Choroid plexus epithelial cell (primary cell): ENCODE measurements around the gene ACER1.
"Not testable (repeated sequence)": the region's sequence is repeated elsewhere in the genome, so short reads cannot be mapped to it uniquely, and the experiment has no call there.

Experiments
- DNase-seq: peaks from one replicate; pipeline ENCODE4 v3.0.0-alpha.2; 2010; ENCODE audit warnings: low read depth
- H3K4me3 ChIP-seq: 2 replicates; pipeline ENCODE4 v1.5.1; 2011; ENCODE audit warnings: low read depth, mild to moderate bottlenecking, control low read depth, low read length, moderate library complexity
- TF ChIP-seq, protein P1 (sequence below): conservative IDR thresholded peaks from 2 replicates; pipeline ENCODE4 v1.5.1; 2011; ENCODE audit warnings: low read depth, mild to moderate bottlenecking, control low read depth, inconsistent platforms, low read length, moderate library complexity

ACER1 gene

DNA sequence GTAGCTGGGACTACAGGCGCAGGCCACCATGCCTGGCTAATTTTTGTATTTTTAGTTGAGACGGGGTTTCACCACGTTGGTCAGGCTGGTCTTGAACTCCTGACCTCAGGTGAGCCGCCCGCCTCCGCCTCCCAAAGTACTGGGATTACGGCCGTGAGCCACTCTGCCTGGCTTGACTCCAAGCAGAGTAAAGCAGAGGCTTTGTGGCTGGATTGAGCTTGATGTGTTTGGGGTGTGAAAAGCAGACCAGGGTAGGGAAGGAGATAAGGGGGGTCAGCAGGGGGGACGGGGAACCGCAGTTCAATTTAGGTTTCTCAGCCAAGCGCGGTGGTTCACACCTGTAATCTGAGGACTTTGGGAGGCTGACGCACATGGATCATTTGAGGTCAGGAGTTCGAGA lies 23.8 kb upstream of the ACER1 start:
- no peak overlapping the region for H3K4me3 ChIP-seq
- TF ChIP-seq, protein P1, sequence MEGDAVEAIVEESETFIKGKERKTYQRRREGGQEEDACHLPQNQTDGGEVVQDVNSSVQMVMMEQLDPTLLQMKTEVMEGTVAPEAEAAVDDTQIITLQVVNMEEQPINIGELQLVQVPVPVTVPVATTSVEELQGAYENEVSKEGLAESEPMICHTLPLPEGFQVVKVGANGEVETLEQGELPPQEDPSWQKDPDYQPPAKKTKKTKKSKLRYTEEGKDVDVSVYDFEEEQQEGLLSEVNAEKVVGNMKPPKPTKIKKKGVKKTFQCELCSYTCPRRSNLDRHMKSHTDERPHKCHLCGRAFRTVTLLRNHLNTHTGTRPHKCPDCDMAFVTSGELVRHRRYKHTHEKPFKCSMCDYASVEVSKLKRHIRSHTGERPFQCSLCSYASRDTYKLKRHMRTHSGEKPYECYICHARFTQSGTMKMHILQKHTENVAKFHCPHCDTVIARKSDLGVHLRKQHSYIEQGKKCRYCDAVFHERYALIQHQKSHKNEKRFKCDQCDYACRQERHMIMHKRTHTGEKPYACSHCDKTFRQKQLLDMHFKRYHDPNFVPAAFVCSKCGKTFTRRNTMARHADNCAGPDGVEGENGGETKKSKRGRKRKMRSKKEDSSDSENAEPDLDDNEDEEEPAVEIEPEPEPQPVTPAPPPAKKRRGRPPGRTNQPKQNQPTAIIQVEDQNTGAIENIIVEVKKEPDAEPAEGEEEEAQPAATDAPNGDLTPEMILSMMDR = no peak
- DNase-seq = no peak

DNA sequence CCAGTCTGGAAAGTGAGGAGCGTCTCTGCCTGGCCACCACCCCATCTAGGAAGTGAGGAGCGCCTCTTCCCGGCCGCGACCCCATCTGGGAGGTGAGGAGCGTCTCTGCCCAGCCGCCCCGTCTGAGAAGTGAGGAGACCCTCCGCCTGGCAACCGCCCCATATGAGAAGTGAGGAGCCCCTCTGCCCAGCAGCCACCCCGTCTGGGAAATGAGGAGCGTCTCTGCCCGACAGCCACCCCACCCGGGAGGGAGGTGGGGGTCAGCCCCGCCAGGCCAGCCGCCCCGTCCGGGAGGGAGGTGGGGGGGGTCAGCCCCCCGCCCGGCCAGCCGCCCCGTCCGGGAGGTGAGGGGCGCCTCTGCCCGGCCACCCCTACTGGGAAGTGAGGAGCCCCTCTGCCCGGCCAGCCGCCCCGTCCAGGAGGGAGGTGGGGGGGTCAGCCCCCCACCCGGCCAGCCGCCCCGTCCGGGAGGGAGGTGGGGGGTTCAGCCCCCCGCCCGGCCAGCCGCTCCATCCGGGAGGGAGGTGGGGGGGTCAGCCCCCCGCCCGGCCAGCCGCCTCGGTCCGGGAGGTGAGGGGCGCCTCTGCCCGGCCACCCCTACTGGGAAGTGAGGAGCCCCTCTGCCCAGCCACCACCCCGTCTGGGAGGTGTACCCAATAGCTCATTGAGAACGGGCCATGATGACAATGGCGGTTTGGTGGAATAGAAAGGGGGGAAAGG lies 22.1 kb upstream of the ACER1 start:
- not testable (repeated sequence) for H3K4me3 ChIP-seq, DNase-seq

DNA sequence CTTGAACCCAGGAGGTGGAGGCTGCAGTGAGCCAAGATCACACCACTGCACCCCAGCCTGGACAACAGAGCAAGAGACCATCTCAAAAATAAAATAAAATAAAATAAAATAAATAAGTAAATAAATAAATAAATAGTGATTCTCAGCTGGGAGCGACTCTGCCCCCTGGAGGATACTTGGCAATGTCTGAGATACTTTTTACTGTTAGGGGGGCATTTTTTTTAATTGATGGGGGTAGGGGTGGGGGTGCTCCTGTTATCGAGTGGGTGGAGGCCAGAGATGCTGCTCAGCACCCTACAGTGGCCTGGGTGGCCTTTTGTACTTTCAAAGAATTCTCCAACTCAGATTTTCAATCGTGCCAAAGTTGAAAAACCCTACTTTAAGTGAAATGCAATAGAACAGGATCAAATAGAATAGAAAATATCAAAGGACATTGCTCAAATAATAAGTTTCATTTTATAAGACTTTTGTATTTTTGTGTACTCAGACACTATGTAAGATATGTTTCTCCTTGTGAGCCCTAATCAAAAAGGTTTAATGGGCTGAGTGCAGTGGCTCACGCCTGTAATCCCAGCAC lies 20.8 kb upstream of the ACER1 start:
- DNase-seq = peak; percentile 46
- H3K4me3 ChIP-seq = no peak overlapping the region
- TF ChIP-seq, protein P1 = peak; percentile 76

DNA sequence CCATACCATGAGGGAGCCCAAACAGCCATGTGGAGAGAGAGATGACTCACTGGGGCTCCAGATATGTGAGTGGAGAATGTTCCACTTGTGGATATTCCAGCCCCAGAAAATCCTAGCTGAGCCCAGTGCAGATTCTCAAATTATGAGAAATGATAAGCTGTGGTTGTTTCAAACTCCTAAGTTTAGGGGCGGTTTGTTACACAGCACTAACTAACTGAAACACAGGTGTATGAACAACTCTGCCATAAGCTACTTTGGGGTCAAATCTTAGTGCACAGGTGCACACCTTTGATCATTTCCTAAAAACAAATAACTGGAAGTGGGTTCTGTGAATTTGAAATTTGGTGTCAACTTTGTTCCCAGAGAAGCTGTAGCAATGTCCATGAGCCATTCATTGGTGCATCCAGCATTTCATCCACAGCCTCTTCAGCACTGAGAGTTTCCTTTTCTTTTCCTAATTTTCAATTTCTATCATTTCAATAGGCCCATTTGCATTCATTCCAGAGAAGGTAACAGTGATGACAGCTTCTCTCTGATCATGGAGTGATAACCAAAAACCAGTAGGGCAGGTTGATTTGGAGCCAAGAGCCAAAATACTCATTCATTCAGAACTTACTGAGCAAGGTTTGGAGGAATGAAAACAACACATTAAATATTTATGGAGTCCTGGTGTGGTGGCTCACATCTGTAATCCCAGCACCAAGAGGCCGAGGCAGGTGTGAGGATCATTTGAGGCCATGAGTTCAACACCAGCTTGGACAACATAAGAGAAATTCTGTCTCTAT lies 19.2 kb upstream of the ACER1 start:
- no peak for DNase-seq
- H3K4me3 ChIP-seq = no peak overlapping the region
- TF ChIP-seq, protein P1 = no peak

DNA sequence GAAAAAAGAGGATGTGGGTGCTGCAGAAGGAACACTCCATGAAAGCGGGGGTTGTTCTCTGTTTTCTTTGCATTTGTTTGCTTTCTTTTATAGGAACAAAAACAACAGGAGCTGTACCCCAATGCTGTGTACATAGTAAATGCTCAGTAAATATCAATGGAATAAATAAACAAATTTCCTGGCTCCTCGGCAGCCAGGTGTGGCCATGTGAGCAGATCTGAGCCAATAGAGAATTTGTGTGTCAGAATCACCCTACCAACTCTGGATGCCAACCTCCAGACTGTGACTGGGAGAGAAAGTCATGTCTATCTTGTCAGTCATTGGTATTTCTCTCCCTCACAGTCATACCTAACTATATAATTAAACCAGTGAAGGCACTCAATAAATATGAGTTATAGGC lies 17.3 kb upstream of the ACER1 start:
- no peak overlapping the region for H3K4me3 ChIP-seq
- TF ChIP-seq, protein P1 = no peak
- no peak for DNase-seq

DNA sequence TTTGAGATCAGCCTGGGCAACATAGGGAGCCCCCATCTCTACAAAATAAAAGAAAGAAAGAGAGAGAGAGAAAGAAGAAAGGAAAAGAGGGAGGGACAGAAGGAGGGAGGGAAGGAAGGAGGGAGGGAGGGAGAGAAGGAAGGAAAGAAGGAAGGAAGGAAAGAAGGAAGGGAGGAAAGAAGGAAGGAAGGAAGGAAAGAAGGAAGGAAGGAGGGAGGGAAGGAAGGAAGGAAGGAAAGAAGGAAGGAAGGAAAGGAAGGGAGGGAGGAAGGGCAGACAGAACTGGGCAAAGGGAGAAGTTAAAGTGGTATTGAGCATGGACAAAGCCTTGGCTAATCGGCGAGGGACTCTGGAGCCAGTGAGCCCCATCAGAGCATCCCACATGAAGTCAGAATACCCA lies 15.9 kb upstream of the ACER1 start:
- H3K4me3 ChIP-seq = not testable (repeated sequence)

DNA sequence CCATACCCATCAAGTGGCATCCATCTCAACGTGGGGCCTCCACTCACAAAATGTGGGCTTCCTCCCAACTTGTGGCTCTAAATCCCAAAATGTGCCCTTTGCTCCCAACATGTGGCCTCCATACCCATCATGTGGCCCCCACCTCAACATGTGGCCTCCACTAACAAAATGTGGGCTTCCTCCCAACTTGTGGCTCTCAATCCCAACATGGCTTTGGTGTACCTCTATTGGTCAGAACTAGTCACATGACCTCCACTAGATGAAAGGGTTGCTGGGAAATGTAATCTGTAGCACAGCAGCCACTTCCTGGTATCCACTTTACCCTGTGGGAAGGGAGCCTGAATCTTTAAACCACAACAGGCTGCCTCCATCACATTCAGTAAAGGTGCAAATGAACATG lies 10.1 kb upstream of the ACER1 start:
- TF ChIP-seq, protein P1 = no peak
- no peak overlapping the region for H3K4me3 ChIP-seq
- DNase-seq = no peak

More for the DNA sequence above, 15.9 kb upstream of the ACER1 start:
- not testable (repeated sequence) for DNase-seq
